GM06990 (cell line): ENCODE data around the gene FRS2.

Experiments used
- DNase-seq: peaks from one replicate; pipeline ENCODE4 v3.0.0-alpha.2; 2011; ENCODE audit not compliant: insufficient read length; ENCODE audit errors: extremely low read depth
- H3K27me3 ChIP-seq: replicated peaks from 2 replicates; pipeline ENCODE4 v1.6.0; 2011; ENCODE audit warnings: low read length; ENCODE audit not compliant: control insufficient read depth, insufficient read depth
- H3K36me3 ChIP-seq: 2 replicates; pipeline ENCODE4 v1.5.1; 2011; ENCODE audit warnings: low read length; ENCODE audit not compliant: control insufficient read depth, insufficient read depth
- H3K4me3 ChIP-seq: replicated peaks from 2 replicates; pipeline ENCODE4 v1.5.1; 2011; ENCODE audit warnings: low read depth, mild to moderate bottlenecking, control low read depth, low read length
- TF ChIP-seq, protein P1 (sequence below): IDR thresholded peaks from 2 replicates; pipeline ENCODE4 v1.5.1; 2011; ENCODE audit warnings: low read length, control low read depth, mild to moderate bottlenecking, inconsistent platforms; ENCODE audit not compliant: insufficient read depth, poor library complexity, severe bottlenecking

The FRS2 gene

GRCh38 chr12:69509308-69509736 is 39.1 kb downstream of the FRS2 start:
- TF ChIP-seq, protein P1, sequence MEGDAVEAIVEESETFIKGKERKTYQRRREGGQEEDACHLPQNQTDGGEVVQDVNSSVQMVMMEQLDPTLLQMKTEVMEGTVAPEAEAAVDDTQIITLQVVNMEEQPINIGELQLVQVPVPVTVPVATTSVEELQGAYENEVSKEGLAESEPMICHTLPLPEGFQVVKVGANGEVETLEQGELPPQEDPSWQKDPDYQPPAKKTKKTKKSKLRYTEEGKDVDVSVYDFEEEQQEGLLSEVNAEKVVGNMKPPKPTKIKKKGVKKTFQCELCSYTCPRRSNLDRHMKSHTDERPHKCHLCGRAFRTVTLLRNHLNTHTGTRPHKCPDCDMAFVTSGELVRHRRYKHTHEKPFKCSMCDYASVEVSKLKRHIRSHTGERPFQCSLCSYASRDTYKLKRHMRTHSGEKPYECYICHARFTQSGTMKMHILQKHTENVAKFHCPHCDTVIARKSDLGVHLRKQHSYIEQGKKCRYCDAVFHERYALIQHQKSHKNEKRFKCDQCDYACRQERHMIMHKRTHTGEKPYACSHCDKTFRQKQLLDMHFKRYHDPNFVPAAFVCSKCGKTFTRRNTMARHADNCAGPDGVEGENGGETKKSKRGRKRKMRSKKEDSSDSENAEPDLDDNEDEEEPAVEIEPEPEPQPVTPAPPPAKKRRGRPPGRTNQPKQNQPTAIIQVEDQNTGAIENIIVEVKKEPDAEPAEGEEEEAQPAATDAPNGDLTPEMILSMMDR, result no peak
- no peak for DNase-seq
- Histone ChIP-seq H3K27me3 (no peaks in the 10 kb centered on the region), H3K36me3 (no peaks in the 10 kb centered on the region), H3K4me3 (no peak overlapping the region)

DNA sequence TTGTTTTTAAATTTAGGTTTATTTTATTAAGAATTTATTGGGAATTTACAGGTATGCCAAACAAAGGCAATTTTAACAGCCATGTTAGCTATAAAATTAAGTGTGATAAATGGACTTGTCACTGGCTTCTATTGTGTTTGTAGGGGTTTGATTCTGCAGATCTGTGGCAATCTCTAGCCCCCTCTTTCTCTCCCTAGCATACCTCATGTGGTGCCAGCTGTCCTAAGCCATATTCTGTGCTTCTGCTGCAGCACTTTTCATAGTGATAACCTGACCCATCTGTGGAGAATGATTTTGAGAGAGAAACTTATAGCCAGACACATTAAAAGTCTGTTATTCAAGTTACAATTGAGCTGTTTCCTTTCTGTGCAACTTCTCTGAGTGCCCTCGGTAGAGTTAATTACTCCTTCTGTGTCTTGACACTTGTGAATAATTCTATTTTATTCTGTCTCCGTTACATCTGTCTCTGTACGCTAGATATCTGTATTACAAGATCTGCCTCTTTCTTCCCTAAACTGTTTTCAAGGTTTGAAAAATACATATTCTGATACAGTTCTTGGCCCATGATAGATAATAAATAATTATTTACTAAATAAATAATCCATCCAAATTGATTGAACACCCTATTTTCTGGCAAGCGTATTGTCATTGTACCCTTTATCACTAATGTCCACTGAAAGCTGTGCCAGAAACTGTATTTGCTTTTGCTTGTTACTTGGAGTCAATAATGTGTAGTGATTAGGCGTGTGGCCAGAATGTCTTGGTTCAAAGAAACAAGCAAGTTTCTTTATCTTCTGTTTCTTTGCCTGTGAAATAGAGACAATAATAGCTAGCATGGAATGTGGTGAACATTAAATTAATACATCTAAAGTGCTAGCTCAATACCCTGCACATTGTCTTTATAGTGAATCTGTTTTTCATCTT is 40.0 kb downstream of the FRS2 start:
- no peaks in the 10 kb centered on the region for H3K36me3 ChIP-seq
- no peak overlapping the region for H3K4me3 ChIP-seq
- no peak for DNase-seq
- no peaks in the 10 kb centered on the region for H3K27me3 ChIP-seq
- TF ChIP-seq, protein P1, result no peak

- no peak for DNase-seq
- no peaks in the 10 kb centered on the region for H3K27me3 ChIP-seq
- TF ChIP-seq, protein P1, result no peak
- H3K4me3 ChIP-seq, result no peak overlapping the region
- H3K36me3 ChIP-seq, result no peaks in the 10 kb centered on the region
Observed at GRCh38 chr12:69511016-69511415, 40.8 kb downstream of the FRS2 start.

- H3K4me3 ChIP-seq, result no peak overlapping the region
- H3K27me3 ChIP-seq, result no peaks in the 10 kb centered on the region
- no peak for DNase-seq
- TF ChIP-seq, protein P1, result no peak
- no peaks in the 10 kb centered on the region for H3K36me3 ChIP-seq
Observed at GRCh38 chr12:69511469-69512267, 41.5 kb downstream of the FRS2 start.

DNA sequence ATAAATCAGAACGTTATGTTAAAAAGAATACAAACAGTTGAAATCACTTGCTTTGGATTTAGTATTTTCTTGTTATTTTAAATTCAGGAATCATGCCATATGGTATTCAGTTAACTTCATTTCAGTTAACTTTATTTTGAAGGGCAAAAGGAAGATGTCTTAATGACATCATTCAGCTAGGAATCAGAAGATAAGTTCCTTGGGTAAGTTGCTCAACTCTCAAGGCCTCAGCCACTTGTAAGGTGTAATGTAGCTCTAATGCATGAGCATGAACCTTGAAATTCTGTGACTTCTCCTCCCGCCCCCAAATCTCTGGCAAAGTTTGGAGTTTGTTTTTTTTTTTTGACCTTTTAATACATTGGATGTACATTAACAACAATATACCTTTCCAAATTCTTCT is 42.6 kb downstream of the FRS2 start:
- H3K4me3 ChIP-seq, result no peak overlapping the region
- no peaks in the 10 kb centered on the region for H3K36me3 ChIP-seq
- TF ChIP-seq, protein P1, result no peak
- no peak for DNase-seq
- no peaks in the 10 kb centered on the region for H3K27me3 ChIP-seq
